ENCODE data around the gene SEC22C.

Gene SEC22C

DNA sequence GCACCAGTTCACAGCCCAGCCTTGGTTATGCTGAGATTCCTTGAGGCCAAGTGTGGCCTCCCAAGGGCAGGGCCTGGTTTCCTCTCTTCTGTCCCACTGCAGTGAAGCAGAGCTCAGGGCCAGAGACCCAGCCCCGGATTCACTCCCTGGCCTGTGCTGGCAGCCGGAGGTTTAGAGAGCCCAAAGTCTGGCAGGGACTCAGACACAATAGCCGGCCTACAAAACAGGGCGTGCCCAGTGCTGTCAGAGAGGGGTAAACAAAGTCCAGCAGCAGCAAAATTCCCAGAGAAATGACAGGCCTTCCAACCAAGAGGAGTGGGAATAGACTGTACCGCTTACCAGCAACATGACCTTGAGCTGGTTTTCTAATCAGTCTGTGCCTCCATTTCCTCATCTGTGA is 65.3 kb downstream of the SEC22C start:
- no peak for DNase-seq (ENCODE audit: low read depth, low spot score)
- Histone ChIP-seq H3K27me3 (ENCODE audit: insufficient read depth, insufficient read length) (no peaks in the 10 kb centered on the region), H3K4me3 (ENCODE audit: insufficient read length, low read depth) (no peak overlapping the region), H3K9me3 (ENCODE audit: insufficient read depth, low read length) (no peaks in the 10 kb centered on the region), H3K4me1 (ENCODE audit: insufficient read depth, insufficient read length) (no peaks in the 10 kb centered on the region), H3K9ac (ENCODE audit: insufficient read length, low read depth) (no peak overlapping the region), H3K36me3 (ENCODE audit: insufficient read depth, insufficient read length, low read length) (peaks cover 3% of the 10 kb centered on the region)
- TF ChIP-seq ZNF274 (IDR thresholded peaks at IDR 0.05; ENCODE audit: low read depth, low read length), result no peak

GRCh38 chr3:42515976-42516375 is 65.8 kb downstream of the SEC22C start:
- H3K4me1 ChIP-seq (ENCODE audit: insufficient read depth, insufficient read length), result no peaks in the 10 kb centered on the region
- H3K36me3 ChIP-seq (ENCODE audit: insufficient read depth, insufficient read length, low read length), result peaks cover 3% of the 10 kb centered on the region
- TF ChIP-seq YY1 (IDR thresholded peaks at IDR 0.05; ENCODE audit: insufficient read depth, insufficient read length), result no peak
- no peak for TF ChIP-seq SUZ12 (IDR thresholded peaks at IDR 0.05; ENCODE audit: extremely low read depth, insufficient read depth, insufficient read length)
- TF ChIP-seq ZNF274 (IDR thresholded peaks at IDR 0.05; ENCODE audit: low read depth, low read length), result no peak
- no peak overlapping the region for H3K4me3 ChIP-seq (ENCODE audit: insufficient read length, low read depth)
- no peaks in the 10 kb centered on the region for H3K9me3 ChIP-seq (ENCODE audit: insufficient read depth, low read length)
- DNase-seq (ENCODE audit: low read depth, low spot score), result no peak
- H3K9ac ChIP-seq (ENCODE audit: insufficient read length, low read depth), result no peak overlapping the region
- H3K27me3 ChIP-seq (ENCODE audit: insufficient read depth, insufficient read length), result no peaks in the 10 kb centered on the region

GRCh38 chr3:42515391-42515916 is 66.3 kb downstream of the SEC22C start:
- H3K9ac ChIP-seq (ENCODE audit: insufficient read length, low read depth), result no peak overlapping the region
- no peak for DNase-seq (ENCODE audit: low read depth, low spot score)
- no peak overlapping the region for H3K4me3 ChIP-seq (ENCODE audit: insufficient read length, low read depth)
- H3K36me3 ChIP-seq (ENCODE audit: insufficient read depth, insufficient read length, low read length), result peaks cover 3% of the 10 kb centered on the region
- H3K4me1 ChIP-seq (ENCODE audit: insufficient read depth, insufficient read length), result no peaks in the 10 kb centered on the region
- TF ChIP-seq SUZ12 (IDR thresholded peaks at IDR 0.05; ENCODE audit: extremely low read depth, insufficient read depth, insufficient read length) (no peak), YY1 (IDR thresholded peaks at IDR 0.05; ENCODE audit: insufficient read depth, insufficient read length) (no peak), ZNF274 (IDR thresholded peaks at IDR 0.05; ENCODE audit: low read depth, low read length) (no peak)
- no peaks in the 10 kb centered on the region for H3K9me3 ChIP-seq (ENCODE audit: insufficient read depth, low read length)
- no peaks in the 10 kb centered on the region for H3K27me3 ChIP-seq (ENCODE audit: insufficient read depth, insufficient read length)

- no peak for TF ChIP-seq SUZ12 (IDR thresholded peaks at IDR 0.05; ENCODE audit: extremely low read depth, insufficient read depth, insufficient read length)
- TF ChIP-seq YY1 (IDR thresholded peaks at IDR 0.05; ENCODE audit: insufficient read depth, insufficient read length), result no peak
- TF ChIP-seq ZNF274 (IDR thresholded peaks at IDR 0.05; ENCODE audit: low read depth, low read length), result no peak
- H3K4me3 ChIP-seq (ENCODE audit: insufficient read length, low read depth), result no peak overlapping the region
- no peak for DNase-seq (ENCODE audit: low read depth, low spot score)
- H3K27me3 ChIP-seq (ENCODE audit: insufficient read depth, insufficient read length), result no peaks in the 10 kb centered on the region
- no peaks in the 10 kb centered on the region for H3K4me1 ChIP-seq (ENCODE audit: insufficient read depth, insufficient read length)
- H3K36me3 ChIP-seq (ENCODE audit: insufficient read depth, insufficient read length, low read length), result peaks cover 3% of the 10 kb centered on the region
- H3K9me3 ChIP-seq (ENCODE audit: insufficient read depth, low read length), result no peaks in the 10 kb centered on the region
- no peak overlapping the region for H3K9ac ChIP-seq (ENCODE audit: insufficient read length, low read depth)
Observed at GRCh38 chr3:42514876-42515275, 66.9 kb downstream of the SEC22C start.

GRCh38 chr3:42513521-42513920 is 68.2 kb downstream of the SEC22C start:
- no peak for TF ChIP-seq SUZ12 (IDR thresholded peaks at IDR 0.05; ENCODE audit: extremely low read depth, insufficient read depth, insufficient read length)
- TF ChIP-seq ZNF274 (IDR thresholded peaks at IDR 0.05; ENCODE audit: low read depth, low read length), result no peak
- TF ChIP-seq YY1 (IDR thresholded peaks at IDR 0.05; ENCODE audit: insufficient read depth, insufficient read length), result no peak
- no peak for DNase-seq (ENCODE audit: low read depth, low spot score)
- Histone ChIP-seq H3K4me1 (ENCODE audit: insufficient read depth, insufficient read length) (no peaks in the 10 kb centered on the region), H3K9ac (ENCODE audit: insufficient read length, low read depth) (no peak overlapping the region), H3K27me3 (ENCODE audit: insufficient read depth, insufficient read length) (no peaks in the 10 kb centered on the region), H3K36me3 (ENCODE audit: insufficient read depth, insufficient read length, low read length) (peaks cover 3% of the 10 kb centered on the region), H3K4me3 (ENCODE audit: insufficient read length, low read depth) (no peak overlapping the region), H3K9me3 (ENCODE audit: insufficient read depth, low read length) (no peaks in the 10 kb centered on the region)

DNA sequence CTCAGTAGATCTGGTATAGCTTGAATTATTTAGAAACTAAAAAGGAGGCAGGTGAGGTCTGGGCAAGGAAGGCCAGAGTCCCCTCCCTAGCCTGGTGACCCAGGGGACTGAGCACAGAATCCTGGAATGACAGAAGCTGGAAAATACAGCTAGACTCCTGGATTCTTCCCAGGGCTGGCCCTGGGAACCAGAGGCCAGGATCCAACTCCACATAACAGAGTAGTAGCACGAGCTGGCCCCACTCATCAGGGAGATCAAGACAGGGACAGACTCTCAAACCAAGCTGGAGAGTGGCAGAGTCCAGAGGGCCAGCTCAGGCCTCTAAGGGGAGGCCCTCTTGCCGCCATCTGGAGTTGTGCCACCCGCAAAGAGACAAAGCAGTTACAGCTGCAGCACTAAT is 68.6 kb downstream of the SEC22C start:
- no peak for TF ChIP-seq SUZ12 (IDR thresholded peaks at IDR 0.05; ENCODE audit: extremely low read depth, insufficient read depth, insufficient read length)
- TF ChIP-seq YY1 (IDR thresholded peaks at IDR 0.05; ENCODE audit: insufficient read depth, insufficient read length), result no peak
- TF ChIP-seq ZNF274 (IDR thresholded peaks at IDR 0.05; ENCODE audit: low read depth, low read length), result no peak
- H3K27me3 ChIP-seq (ENCODE audit: insufficient read depth, insufficient read length), result no peaks in the 10 kb centered on the region

DNA sequence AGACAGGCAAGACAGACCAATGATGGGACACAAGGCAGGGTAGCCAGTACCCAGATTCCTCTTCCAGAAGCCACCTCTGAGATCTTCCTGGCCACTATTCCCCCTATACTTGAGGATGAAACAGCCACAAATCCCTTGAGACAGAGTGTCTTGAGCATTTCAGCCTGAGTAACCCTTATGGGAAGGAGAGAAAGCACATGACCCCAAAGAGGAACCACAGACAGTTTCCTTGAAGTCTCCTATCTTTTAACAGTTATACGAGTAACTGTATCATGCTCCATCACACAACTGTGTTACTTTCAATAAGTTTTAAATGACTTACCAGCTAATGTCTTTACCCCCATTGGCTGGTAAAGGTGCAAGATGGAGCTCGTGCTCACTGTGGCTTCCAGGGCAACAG is 70.0 kb downstream of the SEC22C start:
- Histone ChIP-seq H3K9me3 (ENCODE audit: insufficient read depth, low read length) (no peaks in the 10 kb centered on the region), H3K4me1 (ENCODE audit: insufficient read depth, insufficient read length) (no peaks in the 10 kb centered on the region), H3K9ac (ENCODE audit: insufficient read length, low read depth) (no peak overlapping the region), H3K36me3 (ENCODE audit: insufficient read depth, insufficient read length, low read length) (peaks cover 3% of the 10 kb centered on the region), H3K4me3 (ENCODE audit: insufficient read length, low read depth) (no peak overlapping the region), H3K27me3 (ENCODE audit: insufficient read depth, insufficient read length) (no peaks in the 10 kb centered on the region)
- DNase-seq (ENCODE audit: low read depth, low spot score), result no peak
- no peak for TF ChIP-seq SUZ12 (IDR thresholded peaks at IDR 0.05; ENCODE audit: extremely low read depth, insufficient read depth, insufficient read length)
- no peak for TF ChIP-seq ZNF274 (IDR thresholded peaks at IDR 0.05; ENCODE audit: low read depth, low read length)
- no peak for TF ChIP-seq YY1 (IDR thresholded peaks at IDR 0.05; ENCODE audit: insufficient read depth, insufficient read length)

More for the DNA sequence above, 68.6 kb downstream of the SEC22C start:
- no peaks in the 10 kb centered on the region for H3K4me1 ChIP-seq (ENCODE audit: insufficient read depth, insufficient read length)
- no peak for DNase-seq (ENCODE audit: low read depth, low spot score)
- H3K4me3 ChIP-seq (ENCODE audit: insufficient read length, low read depth), result no peak overlapping the region
- H3K36me3 ChIP-seq (ENCODE audit: insufficient read depth, insufficient read length, low read length), result peaks cover 3% of the 10 kb centered on the region
- no peak overlapping the region for H3K9ac ChIP-seq (ENCODE audit: insufficient read length, low read depth)
- H3K9me3 ChIP-seq (ENCODE audit: insufficient read depth, low read length), result no peaks in the 10 kb centered on the region
